HG03442 (cell line): ENCODE data around the gene PHACTR3.
A peak's percentile ranks its signal among the peaks of the same experiment; 100 is the strongest.
"Not testable (repeated sequence)": the region's sequence is repeated elsewhere in the genome, so short reads cannot be mapped to it uniquely, and the experiment has no call there.

Experiments
- ATAC-seq: cut with Tn5 transposase; IDR thresholded peaks from one replicate; pipeline ENCODE4 v1.9.1; 2021; ENCODE audit warnings: mild to moderate bottlenecking, moderate library complexity; ENCODE audit not compliant: unreplicated experiment

PHACTR3 gene

GRCh38 chr20:59835448-59836395 lies 231.4 kb downstream of the PHACTR3 start:
- ATAC-seq, result no peak

DNA sequence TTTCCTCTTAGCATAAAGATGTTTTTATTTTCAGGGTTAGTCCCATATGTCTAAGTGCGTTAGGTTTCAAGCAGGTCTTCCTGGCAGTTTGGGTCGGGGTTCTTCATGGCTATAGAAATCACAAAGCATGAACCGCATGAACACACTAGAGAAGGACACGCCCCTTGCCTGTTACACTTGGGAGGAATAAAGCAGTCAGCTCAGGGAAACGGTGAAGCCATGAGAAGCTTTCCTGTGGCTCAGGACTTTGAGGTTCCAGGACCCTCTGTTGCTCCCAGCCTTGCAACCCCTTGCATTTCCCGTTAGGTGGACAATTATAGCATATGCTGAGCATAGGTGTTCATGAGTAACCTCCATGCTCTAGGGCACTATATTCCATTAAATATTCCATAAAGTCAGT lies 232.4 kb downstream of the PHACTR3 start:
- no peak for ATAC-seq

DNA sequence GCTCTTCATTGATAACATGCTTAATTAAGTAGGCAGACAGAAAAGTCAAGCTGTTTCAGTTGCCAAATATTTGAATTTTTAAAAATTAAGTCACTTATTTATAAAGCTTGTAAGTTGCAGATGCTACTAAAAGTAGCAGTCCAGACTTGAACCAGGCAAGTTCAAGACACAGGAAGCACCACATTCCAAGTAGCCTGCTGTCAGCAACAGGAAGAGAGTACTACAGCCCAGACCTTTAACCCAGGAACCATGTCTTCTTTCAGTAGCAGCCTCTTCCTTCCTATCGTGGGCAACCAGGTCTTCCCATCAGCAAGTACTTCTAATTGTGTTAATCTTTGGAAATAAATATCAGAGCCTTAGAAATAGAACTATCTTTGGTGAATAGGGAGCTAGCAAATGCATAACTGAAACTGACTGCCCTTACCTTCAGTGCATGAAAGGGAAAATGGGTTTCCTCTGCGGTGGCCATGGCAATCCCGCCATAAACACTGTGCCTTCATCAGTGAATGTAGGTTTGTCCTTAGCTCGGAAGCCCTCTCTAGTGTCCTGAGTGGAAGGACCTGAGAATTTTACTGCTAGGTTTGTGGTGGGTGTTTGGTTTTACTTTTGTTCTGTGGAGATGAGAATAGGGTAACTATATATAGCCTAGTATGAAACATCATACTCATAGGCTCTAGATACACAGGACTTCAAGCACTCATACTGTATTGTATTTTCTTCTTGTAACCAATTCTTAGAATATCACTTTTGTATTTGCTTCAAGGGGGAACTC lies 233.5 kb downstream of the PHACTR3 start:
- peak; percentile 86 for ATAC-seq

DNA sequence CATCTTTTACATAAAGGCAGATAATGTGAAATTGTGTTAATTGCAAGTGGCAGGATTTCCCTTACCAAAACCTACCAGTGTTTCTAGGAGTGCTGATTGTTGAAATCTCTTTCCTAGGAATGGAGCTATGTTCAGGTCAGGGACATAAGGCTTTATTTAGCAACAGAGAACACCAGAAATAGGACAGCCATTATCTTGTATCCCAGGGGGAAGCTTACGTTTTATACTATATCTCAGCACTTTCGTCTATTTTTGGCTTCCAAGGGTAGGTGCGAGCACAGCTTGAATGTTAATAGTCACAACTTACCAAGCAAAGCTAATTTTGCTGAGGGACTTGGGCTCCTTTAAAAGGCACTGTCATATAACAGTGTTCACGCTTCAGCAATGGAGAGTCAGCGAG lies 235.1 kb downstream of the PHACTR3 start:
- no peak for ATAC-seq

GRCh38 chr20:59845472-59845871 lies 241.1 kb downstream of the PHACTR3 start:
- ATAC-seq, result no peak

- no peak for ATAC-seq
Observed at GRCh38 chr20:59848182-59848581, 243.8 kb downstream of the PHACTR3 start.

- ATAC-seq, result no peak
Observed at GRCh38 chr20:59850018-59850641, 245.8 kb downstream of the PHACTR3 start.

DNA sequence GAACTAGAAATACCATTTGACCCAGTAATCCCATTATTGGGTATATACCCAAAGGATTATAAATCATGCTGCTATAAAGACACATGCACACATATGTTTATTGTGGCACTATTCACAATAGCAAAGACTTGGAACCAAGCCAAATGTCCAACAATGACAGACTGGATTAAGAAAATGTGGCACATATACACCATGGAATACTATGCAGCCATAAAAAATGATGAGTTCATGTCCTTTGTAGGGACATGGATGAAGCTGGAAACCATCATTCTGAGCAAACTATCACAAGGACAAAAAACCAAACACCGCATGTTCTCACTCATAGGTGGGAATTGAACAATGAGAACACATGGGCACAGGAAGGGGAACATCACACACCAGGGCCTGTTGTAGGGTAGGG lies 252.2 kb downstream of the PHACTR3 start:
- ATAC-seq, result not testable (repeated sequence)

- not testable (repeated sequence) for ATAC-seq
Observed at GRCh38 chr20:59856941-59857340, 252.6 kb downstream of the PHACTR3 start.

DNA sequence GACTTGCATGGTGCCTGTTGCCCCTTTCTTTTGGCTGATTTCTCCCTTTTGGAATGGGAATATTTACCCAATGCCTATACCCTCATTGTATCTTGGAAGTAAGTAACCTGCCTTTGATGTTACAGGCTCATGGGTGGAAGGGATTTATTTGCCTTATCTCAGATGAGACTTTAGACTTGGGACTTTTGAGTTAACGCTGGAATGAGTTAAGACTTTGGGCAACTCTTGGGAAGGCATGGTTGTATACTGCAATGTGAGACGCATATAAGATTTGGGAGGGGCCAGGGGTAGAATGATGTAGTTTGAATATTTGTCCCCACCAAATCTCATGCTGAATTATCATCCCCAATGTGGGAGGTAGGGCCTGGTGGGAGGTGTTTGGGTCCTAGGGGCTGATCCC lies 253.6 kb downstream of the PHACTR3 start:
- ATAC-seq, result no peak

- ATAC-seq, result no peak
Observed at GRCh38 chr20:59858425-59858824, 254.1 kb downstream of the PHACTR3 start.

DNA sequence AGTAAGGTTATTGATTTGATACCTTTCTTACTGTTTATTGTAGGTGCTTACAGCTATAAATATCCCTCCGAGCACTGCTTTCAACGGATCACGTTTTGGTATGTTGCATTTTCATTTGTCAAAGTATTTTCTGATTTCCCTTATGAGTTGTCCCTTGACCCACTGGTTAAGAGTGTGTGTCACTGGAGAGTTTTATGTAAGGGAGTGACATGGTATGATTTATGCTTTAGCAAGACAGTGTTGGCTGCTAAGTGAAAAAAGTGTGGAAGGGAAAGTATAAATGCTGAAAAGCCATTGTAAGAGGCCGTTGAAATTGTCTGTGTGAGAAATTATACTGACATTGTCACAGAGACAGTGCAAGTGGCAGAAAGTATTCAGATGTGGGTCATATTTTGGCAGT lies 257.1 kb downstream of the PHACTR3 start:
- no peak for ATAC-seq

- ATAC-seq, result no peak
Observed at GRCh38 chr20:59863058-59863457, 258.7 kb downstream of the PHACTR3 start.

DNA sequence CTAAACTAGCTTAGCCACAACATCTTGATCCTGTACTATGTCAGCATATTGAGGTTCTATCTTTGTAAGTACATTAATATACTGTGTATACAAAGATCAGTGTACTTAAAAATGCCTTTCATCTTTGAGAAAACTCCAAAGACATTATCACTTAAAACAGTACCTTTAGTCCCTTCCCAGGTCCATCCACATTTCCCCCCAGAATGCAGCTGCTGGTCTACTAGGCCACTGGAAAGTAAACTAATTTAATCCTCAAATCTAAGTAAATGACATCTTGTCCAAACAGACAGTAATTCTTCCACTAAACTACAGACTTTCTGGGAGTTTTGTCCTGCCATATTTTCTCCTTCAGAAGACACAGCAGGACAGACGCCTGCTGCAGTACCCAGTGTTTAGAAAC lies 260.4 kb downstream of the PHACTR3 start:
- ATAC-seq, result no peak

DNA sequence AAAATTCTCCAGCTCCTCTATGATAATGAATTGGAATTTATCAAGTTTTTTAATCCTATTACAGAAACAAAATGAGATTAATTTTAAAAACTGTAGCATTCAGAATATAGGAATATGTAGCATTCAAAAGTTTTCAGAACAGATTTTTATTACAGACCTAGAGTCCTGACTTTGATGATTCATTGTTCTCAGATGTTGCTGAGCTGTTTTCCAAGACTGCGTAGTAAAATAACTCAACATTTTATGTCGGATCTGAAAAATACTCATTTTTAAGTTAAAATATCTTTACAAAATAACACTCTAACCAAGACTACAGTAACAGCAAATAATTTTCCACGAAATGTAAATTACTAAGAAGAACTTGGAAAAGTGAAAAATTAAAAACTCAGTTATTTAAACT lies 262.0 kb downstream of the PHACTR3 start:
- ATAC-seq, result no peak

DNA sequence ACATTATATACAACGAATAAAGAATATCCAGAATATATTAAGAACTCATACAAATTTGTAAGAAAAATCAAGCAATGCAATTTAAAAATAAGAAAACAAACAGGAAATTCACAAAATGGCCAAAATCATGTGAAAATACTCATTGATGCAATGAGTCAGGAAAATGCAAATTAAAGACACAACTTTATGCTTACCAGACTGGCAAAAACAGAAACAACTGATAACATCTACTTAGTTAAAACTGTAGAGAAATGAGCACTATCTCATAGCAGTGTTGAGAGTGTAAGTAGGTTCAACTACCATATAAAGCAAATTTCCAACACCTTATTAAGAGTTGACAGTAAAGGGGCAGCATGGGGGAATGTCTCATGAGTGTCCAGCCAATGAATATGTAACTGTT lies 266.8 kb downstream of the PHACTR3 start:
- no peak for ATAC-seq

GRCh38 chr20:59873409-59873808 lies 269.1 kb downstream of the PHACTR3 start:
- ATAC-seq, result no peak

DNA sequence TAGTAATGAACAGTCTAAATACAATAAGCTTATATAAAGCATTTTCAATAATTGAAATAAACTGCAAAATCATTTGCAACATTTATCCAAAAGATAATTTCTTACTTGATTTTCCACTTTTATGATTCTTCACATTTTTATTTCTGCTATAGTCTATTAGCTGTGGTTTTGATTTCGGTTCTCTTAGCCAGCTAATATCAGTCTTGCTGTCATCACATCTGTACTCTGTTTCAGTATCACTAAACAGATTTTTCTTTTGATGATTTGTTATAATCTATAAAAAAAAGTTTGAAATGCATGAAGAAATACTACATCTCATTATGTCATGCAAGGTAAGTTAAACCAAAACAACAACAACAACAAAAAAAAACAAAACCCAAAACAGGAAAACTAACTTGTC lies 275.9 kb downstream of the PHACTR3 start:
- ATAC-seq, result no peak

DNA sequence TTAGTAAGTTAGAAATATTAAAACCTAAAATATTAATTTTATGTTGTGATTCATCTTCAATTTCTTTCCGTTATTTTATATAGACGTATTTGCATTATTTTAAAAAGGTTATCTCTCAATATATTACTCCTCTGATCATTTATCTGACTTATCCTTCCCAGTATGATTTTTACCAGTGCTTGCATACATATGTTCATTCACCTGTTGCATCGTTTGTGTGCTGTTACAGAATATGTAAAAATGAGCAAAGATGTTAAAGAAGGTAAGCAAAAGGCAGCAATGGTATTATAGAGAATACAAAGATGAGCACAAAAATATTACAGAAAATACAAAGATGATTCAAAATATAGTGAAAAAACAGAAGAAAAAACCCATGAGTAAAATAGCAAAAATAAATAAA lies 280.2 kb downstream of the PHACTR3 start:
- no peak for ATAC-seq

DNA sequence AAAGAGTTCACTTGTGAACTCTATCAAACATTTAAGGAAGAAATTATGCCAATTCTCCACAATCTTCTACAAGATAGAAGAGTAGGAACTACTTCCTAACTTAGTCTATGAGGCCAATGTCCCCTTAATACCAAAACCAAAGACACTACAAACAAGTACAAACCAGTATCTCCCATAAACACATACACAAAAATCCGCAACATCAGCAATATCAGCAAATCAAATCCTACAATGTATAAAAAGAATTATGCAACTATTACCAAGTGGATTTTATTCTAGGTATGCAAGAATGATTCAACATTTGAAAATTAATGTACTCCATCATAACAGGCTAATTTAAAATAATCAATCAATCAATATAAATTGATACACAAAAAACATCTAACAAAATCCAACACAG lies 283.7 kb downstream of the PHACTR3 start:
- ATAC-seq, result no peak

- not testable (repeated sequence) for ATAC-seq
Observed at GRCh38 chr20:59890035-59890434, 285.7 kb downstream of the PHACTR3 start.

DNA sequence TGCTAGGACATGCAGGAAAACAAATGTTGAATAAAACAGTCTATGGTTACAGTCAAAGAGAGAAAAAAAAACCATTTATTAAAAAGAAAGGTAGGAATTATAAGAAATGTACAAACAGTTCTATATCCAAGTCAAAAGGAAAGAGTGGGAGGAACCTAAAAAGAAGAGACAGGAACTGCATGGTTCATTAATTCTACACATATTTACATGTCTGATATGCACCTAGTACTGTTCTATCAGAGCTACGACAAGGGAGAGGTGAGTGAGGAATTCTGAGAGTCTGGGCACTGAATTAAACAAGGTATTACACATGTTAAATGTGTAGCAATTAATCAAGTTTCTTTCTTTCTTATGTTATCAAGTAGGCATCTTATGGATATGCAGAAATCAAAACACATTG lies 287.2 kb downstream of the PHACTR3 start:
- no peak for ATAC-seq
